ENCODE data around the gene NTRK1. TPM values are rescaled to one million over a fixed set of nuclear protein-coding genes. Genes with fewer than 3 reads are reported as not detected.

The NTRK1 gene
- total and polyA plus RNA-seq, 2 donors (not counting 1 experiment from before 2014, with no cell fraction given) = not detected

Other genes with a start within 250 kb of the NTRK1 start
- 0.36 TPM in 1 of 2 replicates, not detected in the other for gene HAPLN2, start 241.4 kb upstream of the NTRK1 start, total RNA-seq
- gene HAPLN2, start 241.4 kb upstream of the NTRK1 start, polyA plus RNA-seq = 0.13 and 0.19 TPM in 2 replicates
- gene BCAN, start 218.7 kb upstream of the NTRK1 start, total RNA-seq = not detected in 2 replicates
- not detected in 2 replicates for gene BCAN, start 218.7 kb upstream of the NTRK1 start, polyA plus RNA-seq
- gene NES, start 183.5 kb upstream of the NTRK1 start, total RNA-seq = 0.05 TPM in 1 of 2 replicates, not detected in the other
- not detected in 2 replicates for gene NES, start 183.5 kb upstream of the NTRK1 start, polyA plus RNA-seq
- 0.89 and 1.1 TPM in 2 replicates for gene CRABP2, start 155.3 kb upstream of the NTRK1 start, total RNA-seq
- 1.2 and 3.6 TPM in 2 replicates for gene CRABP2, start 155.3 kb upstream of the NTRK1 start, polyA plus RNA-seq
- gene METTL25B, start 132.4 kb upstream of the NTRK1 start, total RNA-seq = 81.1 and 85.3 TPM in 2 replicates
- 63.1 and 78.3 TPM in 2 replicates for gene METTL25B, start 132.4 kb upstream of the NTRK1 start, polyA plus RNA-seq
- 51.7 and 52.5 TPM in 2 replicates for gene ISG20L2, start 132.1 kb upstream of the NTRK1 start, total RNA-seq
- 28.8 and 30.1 TPM in 2 replicates for gene ISG20L2, start 132.1 kb upstream of the NTRK1 start, polyA plus RNA-seq
- gene MRPL24, start 119.8 kb upstream of the NTRK1 start, total RNA-seq = 34.6 and 41.1 TPM in 2 replicates
- 23.0 and 39.4 TPM in 2 replicates for gene MRPL24, start 119.8 kb upstream of the NTRK1 start, polyA plus RNA-seq
- gene HDGF, start 109.2 kb upstream of the NTRK1 start, total RNA-seq = 89.9 and 91.2 TPM in 2 replicates
- 40.3 and 53.1 TPM in 2 replicates for gene HDGF, start 109.2 kb upstream of the NTRK1 start, polyA plus RNA-seq
- gene PRCC, start 93.3 kb upstream of the NTRK1 start, total RNA-seq = 83.4 and 91.0 TPM in 2 replicates
- gene PRCC, start 93.3 kb upstream of the NTRK1 start, polyA plus RNA-seq = 45.1 and 55.7 TPM in 2 replicates
- gene SH2D2A, start 44.0 kb upstream of the NTRK1 start, total RNA-seq = 2.1 and 3.9 TPM in 2 replicates
- 0.73 and 1.0 TPM in 2 replicates for gene SH2D2A, start 44.0 kb upstream of the NTRK1 start, polyA plus RNA-seq
- gene INSRR, start 1.7 kb upstream of the NTRK1 start, total RNA-seq = not detected in 2 replicates
- not detected in 2 replicates for gene INSRR, start 1.7 kb upstream of the NTRK1 start, polyA plus RNA-seq
- not detected in 2 replicates for gene PEAR1, start 32.9 kb downstream of the NTRK1 start, total RNA-seq
- 0.03 and 0.09 TPM in 2 replicates for gene PEAR1, start 32.9 kb downstream of the NTRK1 start, polyA plus RNA-seq
- not detected in 2 replicates for gene LRRC71, start 59.8 kb downstream of the NTRK1 start, total RNA-seq
- gene LRRC71, start 59.8 kb downstream of the NTRK1 start, polyA plus RNA-seq = not detected in 2 replicates
- gene ARHGEF11, start 184.9 kb downstream of the NTRK1 start, total RNA-seq = 1.0 and 2.2 TPM in 2 replicates
- 3.7 and 4.6 TPM in 2 replicates for gene ARHGEF11, start 184.9 kb downstream of the NTRK1 start, polyA plus RNA-seq
- not detected in 2 replicates for gene ETV3L, start 238.9 kb downstream of the NTRK1 start, total RNA-seq
- gene ETV3L, start 238.9 kb downstream of the NTRK1 start, polyA plus RNA-seq = not detected in 2 replicates

Measured in B cell (primary cell).